Measurements from ENCODE around the gene PTRH2. TPM values are rescaled to one million over a fixed set of nuclear protein-coding genes. Genes with fewer than 3 reads are reported as not detected.

PTRH2 gene
- total RNA-seq, 4 donors from 2014 or later, result 9.6 to 27.4 (median 21.7) TPM

DNA sequence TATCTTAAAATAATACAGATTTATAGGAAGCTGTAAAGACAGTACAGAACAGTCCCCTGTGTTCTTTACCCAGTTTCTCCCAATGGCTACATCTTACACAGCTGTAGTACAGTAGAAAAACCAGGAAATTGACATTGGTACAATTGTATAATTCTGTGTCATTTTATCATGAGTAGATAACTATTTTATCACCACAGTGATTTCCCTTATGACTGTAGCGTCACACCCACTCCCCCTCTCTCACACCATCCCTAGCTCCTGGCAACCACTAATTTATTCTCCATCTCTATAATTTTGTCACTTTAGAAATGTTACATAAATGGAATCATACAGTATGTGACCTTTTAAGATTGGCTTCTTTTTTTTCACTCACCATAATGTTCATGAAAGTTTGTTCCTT lies 56.6 kb downstream of the PTRH2 start:
- WGBS, 2 donors, result 98 to 99% methylated on average over 1 of the region's 1 CpG
- Histone ChIP-seq H3K4me1 (peaks cover 8 to 9% of the 10 kb centered on the region in 2 donors), H3K27me3 (no peaks in the 10 kb centered on the region), H3K36me3 (peaks cover 45% of the 10 kb centered on the region in 2 donors), H3K9me3 (no peaks in the 10 kb centered on the region), H3K27ac (no peak overlapping the region), H3K4me3 (replicated peaks in 1 of 3) (no peak overlapping the region)
- intact Hi-C loops (cut with DNase I), result no loop called here
- DNase-seq, result no peak
- no peak for TF ChIP-seq POLR2A (IDR thresholded peaks at IDR 0.05)
- TF ChIP-seq CTCF (IDR thresholded peaks at IDR 0.05), result no peak

GRCh38 chr17:59649886-59650285 lies 57.3 kb downstream of the PTRH2 start:
- intact Hi-C loops (cut with DNase I), result no loop called here
- no peak for DNase-seq
- Histone ChIP-seq H3K27ac (no peak overlapping the region), H3K27me3 (no peaks in the 10 kb centered on the region), H3K36me3 (peaks cover 37 to 40% of the 10 kb centered on the region in 2 donors), H3K9me3 (no peaks in the 10 kb centered on the region), H3K4me1 (peaks cover 8 to 9% of the 10 kb centered on the region in 2 donors), H3K4me3 (replicated peaks in 1 of 3) (no peak overlapping the region)
- TF ChIP-seq POLR2A (IDR thresholded peaks at IDR 0.05), result no peak
- no peak for TF ChIP-seq CTCF (IDR thresholded peaks at IDR 0.05)

Other genes with a start within 250 kb of the PTRH2 start
- gene DHX40, start 141.8 kb downstream of the PTRH2 start, total RNA-seq, result 10 to 100 TPM; 47.8 to 65.4 (median 59.7) TPM
- 100 to 1,000 TPM; 250 to 474 (median 364) TPM for gene CLTC, start 87.5 kb downstream of the PTRH2 start, total RNA-seq
- 100 to 1,000 TPM in 3 of 4 donors, 10 to 100 TPM in 1; 98.5 to 168 (median 125) TPM for gene VMP1, start 224 bp upstream of the PTRH2 start, total RNA-seq
- 10 to 100 TPM; 11.2 to 28.4 (median 17.9) TPM for gene TUBD1, start 185.5 kb upstream of the PTRH2 start, total RNA-seq
- 100 to 1,000 TPM in 1 of 4 donors, 10 to 100 TPM in 3; 40.0 to 200 (median 55.7) TPM for gene RPS6KB1, start 185.7 kb upstream of the PTRH2 start, total RNA-seq